Activated naive CD8-positive, alpha-beta T cell treated with anti-CD3 and anti-CD28 coated beads, Interleukin-2, amount 10 ng/mL, durations not matched to agents 7 days and 5 days (primary cell): ENCODE results near the gene ALDH1L2. TPM values are rescaled to one million over a fixed set of nuclear protein-coding genes. Genes with fewer than 3 reads are reported as not detected.

ENCODE experiments used
- ATAC-seq: fragments of 150-1000 bp; cut with Tn5 transposase; one replicate; pipeline ENCODE4 v1.10.0; 2021; ENCODE audit warnings: low read depth, moderate library complexity
- POLR2A ChIA-PET: fragments of 350-600 bp; sonication (Branson Sonifier 250); formaldehyde crosslinking; loops from one replicate; lab custom pipeline; 2021; ENCODE audit warnings: antibody characterized with exemption; lab: Charles Lee
- DNase-seq: peaks from one replicate; pipeline ENCODE4 v3.0.0; 2021
- H3K27ac Mint-ChIP-seq: one replicate; pipeline ENCODE4 v1.8.0; 2022; ENCODE audit warnings: mild to moderate bottlenecking, mixed read lengths
- H3K27me3 Mint-ChIP-seq: one replicate; pipeline ENCODE4 v1.8.0; 2022; ENCODE audit warnings: mild to moderate bottlenecking, moderate library complexity, mixed read lengths
- H3K36me3 Mint-ChIP-seq: one replicate; pipeline ENCODE4 v1.8.0; 2021; ENCODE audit warnings: mild to moderate bottlenecking, mixed read lengths
- H3K4me1 Mint-ChIP-seq: one replicate; pipeline ENCODE4 v1.8.0; 2021; ENCODE audit warnings: mixed read lengths
- H3K4me3 Mint-ChIP-seq: one replicate; pipeline ENCODE4 v1.8.0; 2022; ENCODE audit warnings: mild to moderate bottlenecking, moderate library complexity, mixed read lengths
- H3K9me3 Mint-ChIP-seq: one replicate; pipeline ENCODE4 v1.8.0; 2021; ENCODE audit warnings: mixed read lengths
- total RNA-seq, 2 experiments: library from RNA; stranded (reverse); gene quantifications; one replicate each; pipeline ENCODE4 v1.2.3, GENCODE V29; 2021

The ALDH1L2 gene
- 1 to 10 TPM in 1 of 2 experiments, under 1 TPM in 1; 0.14 to 1.2 TPM for total RNA-seq

GRCh38 chr12:105084251-105085250 lies at the start of gene ALDH1L2:
Gene ALDH1L2, minus strand, starts transcription at chr12:105084458. Its CDS starts 22 bp downstream, at chr12:105084436.
- H3K4me3 Mint-ChIP-seq, result peak within 1 kb of the TSS; percentile 76
- H3K9me3 Mint-ChIP-seq, result peaks cover 4% of the 10 kb centered on the region
- POLR2A ChIA-PET, result interaction anchor here (0.6 kb wide), 1 partner anchor 770 kb away, joined by 3 read pairs; no protein-coding TSS in a partner anchor
- ATAC-seq (peak; percentile 93), DNase-seq (peak; percentile 67)
- peaks cover 7% of the 10 kb centered on the region for H3K4me1 Mint-ChIP-seq
- H3K27me3 Mint-ChIP-seq, result peaks cover 28% of the 10 kb centered on the region
- H3K27ac Mint-ChIP-seq, result no peak within 1 kb of the TSS
- H3K36me3 Mint-ChIP-seq, result no peaks in the 10 kb centered on the region

- POLR2A ChIA-PET, result no interaction called here
Measured at GRCh38 chr12:105120551-105120950, 36.3 kb upstream of the ALDH1L2 start.

GRCh38 chr12:105116969-105117368 lies 32.7 kb upstream of the ALDH1L2 start:
- Mint-ChIP-seq H3K9me3 (peaks cover 3% of the 10 kb centered on the region), H3K27me3 (no peaks in the 10 kb centered on the region), H3K27ac (no peak overlapping the region), H3K36me3 (peaks cover 37% of the 10 kb centered on the region), H3K4me1 (peaks cover 9% of the 10 kb centered on the region), H3K4me3 (no peak overlapping the region)
- POLR2A ChIA-PET, result interaction anchor here (2.1 kb wide), 1 partner anchor 10 kb away, joined by 7 read pairs; the partner anchor contains the start of gene WASHC4
- ATAC-seq (no peak), DNase-seq (no peak)

More at GRCh38 chr12:105120551-105120950, 36.3 kb upstream of the ALDH1L2 start:
- Mint-ChIP-seq H3K36me3 (peaks cover 33% of the 10 kb centered on the region), H3K9me3 (no peaks in the 10 kb centered on the region), H3K4me3 (no peak overlapping the region), H3K27me3 (no peaks in the 10 kb centered on the region), H3K27ac (no peak overlapping the region), H3K4me1 (no peaks in the 10 kb centered on the region)
- no peak for ATAC-seq
- DNase-seq, result no peak

GRCh38 chr12:105113094-105113493 lies 28.8 kb upstream of the ALDH1L2 start:
- POLR2A ChIA-PET, result no interaction called here

GRCh38 chr12:105110851-105111250 lies 26.6 kb upstream of the ALDH1L2 start:
- Mint-ChIP-seq H3K36me3 (peaks cover 25% of the 10 kb centered on the region), H3K4me1 (peaks cover 40% of the 10 kb centered on the region), H3K9me3 (peaks cover 4% of the 10 kb centered on the region), H3K4me3 (no peak overlapping the region), H3K27ac (no peak overlapping the region), H3K27me3 (peaks cover 8% of the 10 kb centered on the region)
- DNase-seq (no peak), ATAC-seq (no peak)
- POLR2A ChIA-PET, result no interaction called here

More at GRCh38 chr12:105113094-105113493, 28.8 kb upstream of the ALDH1L2 start:
- no peak for DNase-seq
- Mint-ChIP-seq H3K9me3 (peaks cover 4% of the 10 kb centered on the region), H3K4me3 (no peak overlapping the region), H3K27ac (no peak overlapping the region), H3K4me1 (peaks cover 29% of the 10 kb centered on the region), H3K27me3 (no peaks in the 10 kb centered on the region), H3K36me3 (peaks cover 32% of the 10 kb centered on the region)
- no peak for ATAC-seq

GRCh38 chr12:105109465-105110212 lies 25.4 kb upstream of the ALDH1L2 start:
- POLR2A ChIA-PET, result interaction anchor here (1.1 kb wide), 1 partner anchor 972 kb away, joined by 3 read pairs; the partner anchor contains the start of gene NFYB

GRCh38 chr12:105107494-105108371 lies 23.5 kb upstream of the ALDH1L2 start, which contains the start of gene WASHC4:
Gene WASHC4, plus strand, starts transcription at chr12:105107731. Its CDS starts 70 bp downstream, at chr12:105107801.
- Mint-ChIP-seq H3K27me3 (peaks cover 14% of the 10 kb centered on the region), H3K4me1 (peaks cover 34% of the 10 kb centered on the region), H3K36me3 (peaks cover 17% of the 10 kb centered on the region), H3K27ac (peak within 1 kb of the TSS; percentile 96), H3K4me3 (peak within 1 kb of the TSS; percentile 97), H3K9me3 (peaks cover 4% of the 10 kb centered on the region)
- DNase-seq (peak; percentile 97), ATAC-seq (peak; percentile 97)
- POLR2A ChIA-PET, result interaction anchor here (0.6 to 2.2 kb wide), 11 partner anchors 9 to 1178 kb away, joined by 3 to 7 read pairs (median 3); partner anchors contain the start of genes APPL2, EID3, HSP90B1 and NFYB

More at GRCh38 chr12:105109465-105110212, 25.4 kb upstream of the ALDH1L2 start:
- Mint-ChIP-seq H3K36me3 (peaks cover 23% of the 10 kb centered on the region), H3K4me3 (peak overlapping the region; percentile 97), H3K9me3 (peaks cover 4% of the 10 kb centered on the region), H3K4me1 (peaks cover 38% of the 10 kb centered on the region), H3K27me3 (peaks cover 13% of the 10 kb centered on the region), H3K27ac (peak overlapping the region; percentile 96)
- DNase-seq (no peak), ATAC-seq (no peak)

- ATAC-seq, result peak; percentile 3
- POLR2A ChIA-PET, result interaction anchor here (0.9 to 2.2 kb wide), 5 partner anchors 9 to 1141 kb away, joined by 3 to 7 read pairs (median 3); partner anchors contain the start of genes APPL2, EID3 and TDG
- Mint-ChIP-seq H3K27me3 (peaks cover 18% of the 10 kb centered on the region), H3K36me3 (peaks cover 12% of the 10 kb centered on the region), H3K4me3 (peak overlapping the region; percentile 97), H3K4me1 (peaks cover 33% of the 10 kb centered on the region), H3K9me3 (peaks cover 3% of the 10 kb centered on the region), H3K27ac (peak overlapping the region; percentile 96)
- DNase-seq, result no peak
Measured at GRCh38 chr12:105107171-105107493, 22.9 kb upstream of the ALDH1L2 start.

GRCh38 chr12:105106621-105107020 lies 22.4 kb upstream of the ALDH1L2 start:
- Mint-ChIP-seq H3K27me3 (peaks cover 22% of the 10 kb centered on the region), H3K36me3 (peaks cover 8% of the 10 kb centered on the region), H3K4me1 (peaks cover 29% of the 10 kb centered on the region), H3K4me3 (peak overlapping the region; percentile 97), H3K9me3 (no peaks in the 10 kb centered on the region), H3K27ac (no peak overlapping the region)
- DNase-seq (no peak), ATAC-seq (no peak)
- POLR2A ChIA-PET, result interaction anchor here (1.3 to 2.2 kb wide), 3 partner anchors 10 to 1141 kb away, joined by 3 to 7 read pairs (median 5); partner anchors contain the start of genes APPL2 and TDG

- Mint-ChIP-seq H3K36me3 (peaks cover 1% of the 10 kb centered on the region), H3K9me3 (no peaks in the 10 kb centered on the region), H3K4me1 (peaks cover 23% of the 10 kb centered on the region), H3K27me3 (peaks cover 31% of the 10 kb centered on the region), H3K27ac (no peak overlapping the region), H3K4me3 (no peak overlapping the region)
- no peak for DNase-seq
- ATAC-seq, result no peak
- POLR2A ChIA-PET, result no interaction called here
Measured at GRCh38 chr12:105104762-105105161, 20.5 kb upstream of the ALDH1L2 start.

- no peak overlapping the region for H3K4me3 Mint-ChIP-seq
- POLR2A ChIA-PET, result no interaction called here
- DNase-seq (no peak), ATAC-seq (no peak)
- H3K27me3 Mint-ChIP-seq, result peaks cover 50% of the 10 kb centered on the region
- no peaks in the 10 kb centered on the region for H3K36me3 Mint-ChIP-seq
- peaks cover 3% of the 10 kb centered on the region for H3K9me3 Mint-ChIP-seq
- H3K4me1 Mint-ChIP-seq, result peaks cover 11% of the 10 kb centered on the region
- no peak overlapping the region for H3K27ac Mint-ChIP-seq
Measured at GRCh38 chr12:105102673-105103072, 18.4 kb upstream of the ALDH1L2 start.

GRCh38 chr12:105100998-105101397 lies 16.7 kb upstream of the ALDH1L2 start:
- no peaks in the 10 kb centered on the region for H3K36me3 Mint-ChIP-seq
- H3K9me3 Mint-ChIP-seq, result peaks cover 7% of the 10 kb centered on the region
- POLR2A ChIA-PET, result no interaction called here
- H3K4me3 Mint-ChIP-seq, result no peak overlapping the region
- DNase-seq (no peak), ATAC-seq (no peak)
- peaks cover 49% of the 10 kb centered on the region for H3K27me3 Mint-ChIP-seq
- no peaks in the 10 kb centered on the region for H3K4me1 Mint-ChIP-seq
- no peak overlapping the region for H3K27ac Mint-ChIP-seq
